ENCODE data around the gene GTF2A1.

GTF2A1 gene

GRCh38 chr14:81177225-81177624 lies 43.5 kb downstream of the GTF2A1 start:
- DNase-seq (ENCODE audit: low read depth) = no peak

- no peak for DNase-seq (ENCODE audit: low read depth)
Measured at GRCh38 chr14:81176241-81176640, 44.5 kb downstream of the GTF2A1 start.

- DNase-seq (ENCODE audit: low read depth) = no peak
Measured at GRCh38 chr14:81172881-81173280, 47.9 kb downstream of the GTF2A1 start.

GRCh38 chr14:81172353-81172752 lies 48.4 kb downstream of the GTF2A1 start:
- no peak for DNase-seq (ENCODE audit: low read depth)

- DNase-seq (ENCODE audit: low read depth) = no peak
Measured at GRCh38 chr14:81170829-81171195, 49.9 kb downstream of the GTF2A1 start.

- peak; percentile 81 for DNase-seq (ENCODE audit: low read depth)
Measured at GRCh38 chr14:81170104-81170828, 50.5 kb downstream of the GTF2A1 start.

- DNase-seq (ENCODE audit: low read depth) = peak; percentile 1
Measured at GRCh38 chr14:81169711-81170103, 51.1 kb downstream of the GTF2A1 start.

- DNase-seq (ENCODE audit: low read depth) = no peak
Measured at GRCh38 chr14:81169267-81169666, 51.5 kb downstream of the GTF2A1 start.

GRCh38 chr14:81166121-81166520 lies 54.6 kb downstream of the GTF2A1 start:
- no peak for DNase-seq (ENCODE audit: low read depth)

- DNase-seq (ENCODE audit: low read depth) = no peak
Measured at GRCh38 chr14:81165188-81165587, 55.6 kb downstream of the GTF2A1 start.

GRCh38 chr14:81164167-81164774 lies 56.5 kb downstream of the GTF2A1 start:
- no peak for DNase-seq (ENCODE audit: low read depth)

- no peak for DNase-seq (ENCODE audit: low read depth)
Measured at GRCh38 chr14:81162941-81163340, 57.8 kb downstream of the GTF2A1 start.

GRCh38 chr14:81161749-81162148 lies 59.0 kb downstream of the GTF2A1 start:
- no peak for DNase-seq (ENCODE audit: low read depth)

- no peak for DNase-seq (ENCODE audit: low read depth)
Measured at GRCh38 chr14:81161088-81161487, 59.7 kb downstream of the GTF2A1 start.

- no peak for DNase-seq (ENCODE audit: low read depth)
Measured at GRCh38 chr14:81157431-81157830, 63.3 kb downstream of the GTF2A1 start.

- DNase-seq (ENCODE audit: low read depth) = no peak
Measured at GRCh38 chr14:81153187-81153586, 67.6 kb downstream of the GTF2A1 start.

- no peak for DNase-seq (ENCODE audit: low read depth)
Measured at GRCh38 chr14:81148635-81149034, 72.1 kb downstream of the GTF2A1 start.

- no peak for DNase-seq (ENCODE audit: low read depth)
Measured at GRCh38 chr14:81147140-81147897, 73.4 kb downstream of the GTF2A1 start.

GRCh38 chr14:81144824-81145603 lies 75.7 kb downstream of the GTF2A1 start:
- no peak for DNase-seq (ENCODE audit: low read depth)

GRCh38 chr14:81143793-81144192 lies 77.0 kb downstream of the GTF2A1 start:
- DNase-seq (ENCODE audit: low read depth) = no peak

GRCh38 chr14:81141426-81141825 lies 79.3 kb downstream of the GTF2A1 start:
- no peak for DNase-seq (ENCODE audit: low read depth)

GRCh38 chr14:81138429-81138828 lies 82.3 kb downstream of the GTF2A1 start:
- DNase-seq (ENCODE audit: low read depth) = no peak

Measured in activated T-cell treated with anti-CD3 and anti-CD28 coated beads for 1 hour (primary cell).